Breast epithelium (tissue), 3 donors: ENCODE measurements around the gene RPL22L1.

ENCODE experiments used
- CTCF ChIP-seq, 3 donors: fragments of 450-650 bp; IDR thresholded peaks; one replicate each; pipeline ENCODE4 v1.5.1; 2016 to 2017; ENCODE audit warnings: antibody characterized with exemption in 3 of 3, mild to moderate bottlenecking in 3 of 3, moderate library complexity in 3 of 3
- POLR2A ChIP-seq: fragments of 450-650 bp; IDR thresholded peaks from one replicate; pipeline ENCODE4 v1.6.1; 2016; ENCODE audit warnings: antibody characterized with exemption, mild to moderate bottlenecking, moderate library complexity
- POLR2AphosphoS5 ChIP-seq, 3 donors: sonication (generic); formaldehyde crosslinking; IDR thresholded peaks; one replicate each; pipeline ENCODE4 v1.6.1; 2017; ENCODE audit warnings: antibody characterized with exemption in 3 of 3

GRCh38 chr3:170815340-170815739, 54.7 kb downstream of the RPL22L1 start:
- TF ChIP-seq CTCF (IDR thresholded peaks at IDR 0.05) (no peak), POLR2AphosphoS5 (IDR thresholded peaks at IDR 0.05) (no peak), POLR2A (no peak)
